NCI-H446 (cell line): ENCODE results near the gene TMEM151B.

Source experiments
- DNase-seq, 2 experiments: peaks; one replicate each; lab custom pipeline; 2025; lab: John Stamatoyannopoulos, UW

TMEM151B gene

DNA sequence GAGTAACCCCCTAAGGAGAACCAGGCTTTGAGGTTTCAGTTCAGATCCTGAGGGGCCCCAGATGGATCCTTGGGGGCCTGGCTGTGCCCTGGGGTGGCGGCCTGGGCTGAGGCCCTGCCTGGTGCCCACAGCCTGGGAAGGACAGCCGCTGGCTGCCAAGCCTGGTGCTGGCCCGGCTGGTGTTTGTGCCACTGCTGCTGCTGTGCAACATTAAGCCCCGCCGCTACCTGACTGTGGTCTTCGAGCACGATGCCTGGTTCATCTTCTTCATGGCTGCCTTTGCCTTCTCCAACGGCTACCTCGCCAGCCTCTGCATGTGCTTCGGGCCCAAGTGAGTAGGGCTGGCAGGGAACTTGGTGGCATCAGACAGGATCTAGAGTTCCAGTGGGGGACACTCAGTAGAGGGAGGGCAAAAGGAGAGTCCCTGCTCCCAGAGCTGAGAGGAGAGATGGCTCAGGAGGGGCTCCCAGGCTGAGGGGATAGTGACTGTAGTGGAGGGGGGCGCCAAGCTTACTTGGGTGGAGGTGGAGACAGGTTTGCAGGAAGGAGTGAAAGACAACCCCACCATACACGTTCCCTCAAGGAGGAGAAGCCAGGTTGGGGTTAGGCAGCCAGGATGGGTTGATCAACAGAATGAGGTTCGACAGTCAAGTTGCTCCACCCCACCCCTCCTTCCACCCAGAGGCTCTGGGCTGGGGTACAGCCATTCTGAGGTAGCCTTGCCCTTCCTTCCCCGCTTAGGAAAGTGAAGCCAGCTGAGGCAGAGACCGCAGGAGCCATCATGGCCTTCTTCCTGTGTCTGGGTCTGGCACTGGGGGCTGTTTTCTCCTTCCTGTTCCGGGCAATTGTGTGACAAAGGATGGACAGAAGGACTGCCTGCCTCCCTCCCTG, 37.3 kb upstream of the TMEM151B start:
- DNase-seq: no peak

DNA sequence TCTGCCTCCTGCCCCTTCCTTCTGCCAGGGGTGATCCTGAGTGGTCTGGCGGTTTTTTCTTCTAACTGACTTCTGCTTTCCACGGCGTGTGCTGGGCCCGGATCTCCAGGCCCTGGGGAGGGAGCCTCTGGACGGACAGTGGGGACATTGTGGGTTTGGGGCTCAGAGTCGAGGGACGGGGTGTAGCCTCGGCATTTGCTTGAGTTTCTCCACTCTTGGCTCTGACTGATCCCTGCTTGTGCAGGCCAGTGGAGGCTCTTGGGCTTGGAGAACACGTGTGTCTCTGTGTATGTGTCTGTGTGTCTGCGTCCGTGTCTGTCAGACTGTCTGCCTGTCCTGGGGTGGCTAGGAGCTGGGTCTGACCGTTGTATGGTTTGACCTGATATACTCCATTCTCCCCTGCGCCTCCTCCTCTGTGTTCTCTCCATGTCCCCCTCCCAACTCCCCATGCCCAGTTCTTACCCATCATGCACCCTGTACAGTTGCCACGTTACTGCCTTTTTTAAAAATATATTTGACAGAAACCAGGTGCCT, 36.6 kb upstream of the TMEM151B start:
- DNase-seq: no peak

DNA sequence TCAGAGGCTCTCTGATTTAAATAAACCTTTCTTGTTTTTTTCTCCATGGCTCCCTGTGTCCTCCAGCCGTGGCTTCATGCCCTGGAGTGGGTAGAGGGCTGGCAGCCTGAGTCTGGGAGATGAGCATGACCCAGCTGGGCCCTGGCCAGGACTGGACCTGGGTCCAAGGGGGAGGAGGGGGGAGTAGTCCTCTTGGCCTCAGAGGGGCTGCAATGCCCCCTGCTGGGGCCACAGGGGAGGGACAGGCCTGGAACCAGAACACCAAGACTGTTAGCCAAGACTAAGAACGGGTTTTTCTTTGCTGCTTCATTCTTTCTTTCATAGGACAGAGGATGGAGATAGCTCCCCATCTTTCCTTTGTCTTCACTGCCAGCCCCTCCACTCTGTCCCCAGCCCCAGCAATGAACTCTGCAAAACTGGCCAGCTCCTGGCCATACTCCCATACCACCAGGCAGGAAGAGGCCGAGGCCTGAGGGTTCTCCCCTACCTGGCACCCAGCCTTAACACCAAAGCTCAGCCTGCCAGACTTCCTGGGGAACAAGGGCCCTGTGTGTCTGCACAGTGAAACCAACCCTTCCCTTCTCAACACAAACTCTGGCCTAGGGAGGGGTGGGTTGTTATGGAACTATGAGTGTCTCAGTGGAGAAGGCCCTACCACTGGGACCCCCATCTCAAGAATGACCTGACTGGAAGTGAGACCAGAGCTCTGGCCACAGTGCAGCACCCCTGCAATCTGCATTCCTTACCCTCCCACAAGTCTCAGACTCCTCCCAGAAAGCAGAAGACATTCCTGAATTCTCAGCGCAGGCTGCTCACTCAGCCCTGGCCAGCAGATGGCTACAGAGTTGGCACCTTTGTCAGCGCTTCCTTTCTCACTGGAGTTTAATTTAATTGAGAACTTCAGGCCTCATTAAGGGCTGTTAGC, 35.9 kb upstream of the TMEM151B start:
- DNase-seq: peak; percentile 67 to 82

DNA sequence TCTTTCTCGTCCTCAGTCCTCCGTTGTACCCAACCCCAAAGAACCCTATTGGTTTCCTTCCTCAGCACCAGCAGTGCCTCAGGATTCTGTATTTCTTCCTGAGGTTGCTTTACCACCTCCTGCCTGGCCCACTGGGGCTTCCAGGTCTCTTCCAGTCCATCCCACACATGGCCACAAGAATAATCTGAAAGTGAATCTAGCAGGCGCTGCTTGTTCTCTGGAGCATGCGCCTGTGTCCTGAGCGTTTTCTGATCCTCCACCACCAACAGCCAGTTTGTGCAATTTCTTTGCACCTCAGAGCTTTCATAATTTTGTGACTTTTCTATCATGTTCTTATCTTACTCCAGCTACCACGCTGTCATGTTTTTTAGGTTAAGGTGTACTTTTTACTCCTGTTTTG, 35.0 kb upstream of the TMEM151B start:
- no peak for DNase-seq

DNA sequence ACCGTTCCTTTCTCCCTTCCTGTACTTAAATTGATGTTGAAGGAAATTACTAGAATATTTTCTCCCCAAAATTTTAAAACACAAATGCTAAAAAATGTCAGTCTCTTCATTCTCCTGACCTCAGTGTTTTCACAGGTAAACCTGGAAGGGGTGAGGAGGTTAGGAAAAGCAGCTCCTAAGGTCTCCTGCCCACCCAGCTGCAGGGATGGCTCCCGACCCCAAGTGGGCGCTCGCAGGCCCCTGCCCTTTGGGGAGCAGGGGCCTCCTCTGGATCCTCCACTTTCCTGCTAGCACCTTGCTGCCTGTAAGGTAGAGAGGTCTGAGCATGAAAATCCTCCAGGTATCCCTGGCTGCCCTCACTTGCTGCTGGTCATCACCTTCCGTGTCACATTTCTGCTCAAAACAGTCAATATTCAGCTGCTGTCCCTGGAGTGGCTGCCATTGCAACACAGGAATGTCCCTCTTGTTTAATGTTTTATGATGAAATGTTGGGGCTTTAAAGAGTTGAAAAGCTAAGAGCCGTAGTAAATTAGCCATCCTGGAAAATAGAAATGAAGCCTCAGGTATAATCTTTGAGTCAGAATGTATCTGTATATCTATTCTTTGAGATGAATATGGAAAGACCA, 34.2 kb upstream of the TMEM151B start:
- no peak for DNase-seq

DNA sequence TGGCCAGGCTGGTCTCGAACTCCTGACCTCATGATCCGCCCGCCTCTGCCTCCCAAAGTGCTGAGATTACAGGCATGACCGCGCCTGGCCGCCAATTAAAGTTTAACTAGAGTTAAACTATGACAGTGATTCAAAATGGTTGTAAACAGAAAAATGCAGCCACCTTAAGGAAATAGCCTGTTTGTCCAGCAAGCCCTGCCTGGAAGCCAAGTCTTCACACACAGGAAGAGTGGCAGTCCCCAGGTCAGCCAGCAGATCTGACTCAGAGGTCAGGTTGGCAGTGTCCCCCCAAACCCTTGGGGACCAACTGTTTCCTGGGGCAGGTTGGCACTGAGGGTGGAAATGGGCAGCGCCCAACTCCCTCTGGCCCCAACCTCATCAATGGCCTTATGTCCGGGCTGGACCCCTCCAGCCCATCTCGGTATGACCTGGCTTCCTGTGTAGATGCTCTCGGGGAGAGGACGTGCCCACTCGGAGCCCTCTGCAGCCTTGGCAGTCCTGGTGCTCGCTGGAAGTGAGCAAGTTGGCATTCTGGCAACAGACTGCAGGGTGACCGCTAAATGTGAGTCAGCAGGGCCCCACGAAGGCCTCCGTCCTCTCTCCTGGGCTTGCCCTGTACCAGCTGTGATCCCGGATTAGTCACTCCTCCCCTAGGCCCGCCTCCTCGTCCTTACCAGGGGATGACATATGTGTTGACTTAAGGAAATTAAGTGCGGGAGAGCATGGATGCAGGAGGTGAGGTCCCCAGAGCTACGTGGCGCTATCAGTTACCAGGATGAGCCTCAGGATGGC, 33.0 kb upstream of the TMEM151B start:
- peak; percentile 29 to 83 for DNase-seq

DNA sequence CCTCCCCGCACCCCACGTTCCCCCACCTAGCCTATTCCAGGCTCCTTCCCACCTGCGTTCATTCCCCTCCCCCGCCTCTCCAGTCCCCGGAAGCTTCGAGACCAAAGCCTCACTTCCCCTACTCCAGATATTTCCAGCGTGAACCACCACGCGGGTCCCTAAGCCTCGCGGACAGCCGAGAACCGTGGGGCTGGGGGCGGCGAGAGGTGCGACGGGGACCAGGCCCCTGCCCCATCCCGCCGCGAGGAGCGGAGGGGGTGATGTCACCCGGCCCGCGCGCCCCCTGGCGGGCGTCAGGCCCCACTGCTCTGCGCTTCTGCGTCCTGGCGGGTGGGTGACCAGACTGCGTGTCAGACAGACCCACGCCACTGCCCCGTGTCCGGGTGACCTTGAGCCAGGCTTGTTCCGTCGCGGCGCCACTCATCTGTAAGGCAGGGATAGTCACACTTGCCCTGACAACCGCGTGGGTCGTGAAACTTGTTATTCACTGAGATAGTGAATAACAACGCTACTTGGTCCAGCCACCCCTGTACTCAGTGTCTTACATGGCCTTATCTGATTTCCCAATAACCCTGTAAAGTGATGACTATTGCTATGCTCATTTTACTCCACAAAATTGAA, 32.3 kb upstream of the TMEM151B start:
- peak; percentile 49 to 80 for DNase-seq

DNA sequence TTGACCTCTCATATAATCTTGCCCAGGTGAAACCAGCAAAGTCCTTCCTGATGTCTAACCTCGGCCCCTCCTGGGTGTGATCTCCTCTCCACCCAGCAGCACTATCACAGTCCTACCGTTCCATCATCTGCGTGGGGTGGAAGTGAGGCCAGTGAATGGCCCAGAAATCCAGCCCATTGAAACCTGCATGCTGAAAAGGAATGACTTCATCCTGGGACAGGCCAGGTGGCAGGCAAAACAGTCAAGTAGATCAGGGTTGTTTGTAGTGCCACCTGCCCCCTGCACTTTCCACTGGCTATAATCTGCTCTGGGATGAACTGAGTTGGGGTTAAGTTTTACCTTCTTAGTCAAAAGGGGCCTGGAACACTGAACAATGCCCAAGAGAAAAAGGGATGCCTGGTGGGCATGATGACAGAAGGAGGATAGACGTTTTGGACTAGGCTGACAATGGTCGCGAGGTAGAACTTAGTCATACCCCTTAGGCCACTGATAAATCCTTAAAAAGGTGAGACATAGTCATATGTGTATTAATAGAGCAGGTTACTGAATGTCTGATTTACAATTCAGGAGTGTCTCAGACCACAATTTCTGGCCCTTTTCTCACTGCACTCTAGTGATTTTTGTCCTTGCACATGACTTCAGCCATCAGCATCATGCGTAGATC, 31.4 kb upstream of the TMEM151B start:
- no peak for DNase-seq

DNA sequence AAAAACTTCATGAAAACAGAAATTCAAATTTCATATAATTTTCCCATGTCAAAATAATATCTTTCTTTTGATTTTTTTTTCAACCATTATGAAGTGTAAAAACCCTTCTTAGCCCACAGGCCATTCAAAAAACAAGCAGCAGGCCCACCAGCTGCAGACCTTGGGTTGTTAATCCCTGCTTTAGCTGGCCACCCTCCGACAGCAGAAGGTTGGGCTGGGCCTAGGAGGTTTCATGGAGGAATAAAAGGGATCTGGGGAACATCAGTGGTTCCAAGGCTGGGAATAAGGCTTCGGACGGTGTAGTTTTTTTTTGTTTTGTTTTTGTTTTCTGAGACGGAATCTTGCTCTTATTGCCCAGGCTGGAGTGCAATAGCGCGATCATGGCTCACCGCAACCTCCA, 26.9 kb upstream of the TMEM151B start:
- no peak for DNase-seq

DNA sequence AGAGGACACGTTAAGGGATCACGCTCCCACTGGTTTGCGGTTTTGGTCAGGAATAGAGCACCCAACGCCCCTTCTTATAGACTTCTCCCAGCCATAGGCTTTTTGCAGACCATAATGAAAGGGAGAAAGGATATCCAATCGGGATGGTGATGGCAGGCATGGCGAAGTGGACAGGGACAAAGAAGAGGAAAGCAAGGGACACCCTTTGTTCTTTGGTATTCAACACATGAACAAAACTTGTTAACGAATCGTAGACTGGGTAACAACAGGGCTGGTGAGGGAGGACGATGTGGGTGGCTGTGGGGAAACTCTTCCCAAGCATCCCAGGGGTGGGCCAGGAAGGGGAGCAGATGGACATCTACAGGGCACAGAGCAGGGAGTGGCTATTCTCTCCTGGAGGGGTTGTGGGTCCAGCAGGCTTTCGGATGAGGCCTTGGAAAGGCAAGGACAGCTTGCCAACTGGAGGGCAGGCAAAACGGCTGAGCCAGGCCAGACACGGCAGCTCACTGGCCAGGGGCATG, 24.8 kb upstream of the TMEM151B start:
- no peak for DNase-seq

DNA sequence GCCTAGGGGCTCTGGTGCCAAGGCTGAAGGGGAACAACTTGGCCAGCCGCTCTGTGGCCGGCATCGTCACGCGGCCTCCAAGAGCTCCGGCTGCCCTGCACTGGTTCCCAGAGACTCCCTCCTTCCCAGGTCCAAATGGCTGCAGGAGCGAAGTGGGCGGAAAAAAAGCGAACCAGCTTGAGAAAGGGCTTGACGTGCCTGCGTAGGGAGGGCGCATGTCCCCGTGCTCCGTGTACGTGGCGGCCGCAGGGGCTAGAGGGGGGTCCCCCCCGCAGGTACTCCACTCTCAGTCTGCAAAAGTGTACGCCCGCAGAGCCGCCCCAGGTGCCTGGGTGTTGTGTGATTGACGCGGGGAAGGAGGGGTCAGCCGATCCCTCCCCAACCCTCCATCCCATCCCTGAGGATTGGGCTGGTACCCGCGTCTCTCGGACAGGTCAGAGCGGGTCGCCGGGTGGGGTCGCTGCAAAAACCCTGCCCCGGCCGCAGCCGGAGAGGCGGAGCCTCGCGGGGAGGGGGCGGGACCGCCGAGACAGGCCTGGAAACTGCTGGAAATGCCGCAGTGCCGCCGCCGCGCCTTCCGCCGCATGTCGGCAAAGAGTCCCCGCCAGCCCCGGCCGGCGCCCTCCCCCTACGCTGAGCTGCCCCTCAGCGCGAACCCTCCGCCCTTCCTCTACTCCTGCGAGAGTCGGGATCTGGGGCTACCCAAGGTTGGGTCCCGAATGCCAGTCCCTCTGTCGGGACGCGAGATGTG, 24.2 kb upstream of the TMEM151B start:
- DNase-seq: peak; percentile 40 to 75

DNA sequence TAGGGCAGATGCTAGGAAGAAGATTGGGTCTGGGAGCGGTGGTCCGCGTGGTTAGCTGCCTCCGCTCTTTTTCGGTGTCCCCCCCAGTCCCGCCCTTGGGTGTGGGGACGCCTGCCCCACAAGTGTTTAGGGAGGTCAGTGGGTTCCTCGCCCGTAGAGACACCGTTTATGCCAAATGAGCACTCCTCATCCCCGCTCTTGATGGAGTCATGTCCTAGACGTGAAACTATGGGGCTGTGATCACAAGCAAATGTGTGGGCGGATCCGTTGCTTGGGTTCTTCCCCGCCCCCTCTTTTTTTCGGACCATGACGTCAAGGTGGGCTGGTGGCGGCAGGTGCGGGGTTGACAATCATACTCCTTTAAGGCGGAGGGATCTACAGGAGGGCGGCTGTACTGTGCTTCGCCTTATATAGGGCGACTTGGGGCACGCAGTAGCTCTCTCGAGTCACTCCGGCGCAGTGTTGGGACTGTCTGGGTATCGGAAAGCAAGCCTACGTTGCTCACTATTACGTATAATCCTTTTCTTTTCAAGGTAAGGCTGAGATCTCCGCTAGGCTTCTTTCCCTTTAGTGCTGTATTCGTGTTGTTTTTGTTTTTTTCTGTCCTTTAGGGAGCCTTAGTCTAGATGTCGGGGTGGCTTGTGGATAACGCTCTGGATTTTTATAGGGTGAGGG, 23.4 kb upstream of the TMEM151B start, which contains the start of gene HSP90AB1:
Gene HSP90AB1 (plus strand): TSS at position 439 of the 675 bp plus-strand sequence. CDS start 1,529 bp downstream, outside the sequence.
- peak; percentile 90 to 96 for DNase-seq

DNA sequence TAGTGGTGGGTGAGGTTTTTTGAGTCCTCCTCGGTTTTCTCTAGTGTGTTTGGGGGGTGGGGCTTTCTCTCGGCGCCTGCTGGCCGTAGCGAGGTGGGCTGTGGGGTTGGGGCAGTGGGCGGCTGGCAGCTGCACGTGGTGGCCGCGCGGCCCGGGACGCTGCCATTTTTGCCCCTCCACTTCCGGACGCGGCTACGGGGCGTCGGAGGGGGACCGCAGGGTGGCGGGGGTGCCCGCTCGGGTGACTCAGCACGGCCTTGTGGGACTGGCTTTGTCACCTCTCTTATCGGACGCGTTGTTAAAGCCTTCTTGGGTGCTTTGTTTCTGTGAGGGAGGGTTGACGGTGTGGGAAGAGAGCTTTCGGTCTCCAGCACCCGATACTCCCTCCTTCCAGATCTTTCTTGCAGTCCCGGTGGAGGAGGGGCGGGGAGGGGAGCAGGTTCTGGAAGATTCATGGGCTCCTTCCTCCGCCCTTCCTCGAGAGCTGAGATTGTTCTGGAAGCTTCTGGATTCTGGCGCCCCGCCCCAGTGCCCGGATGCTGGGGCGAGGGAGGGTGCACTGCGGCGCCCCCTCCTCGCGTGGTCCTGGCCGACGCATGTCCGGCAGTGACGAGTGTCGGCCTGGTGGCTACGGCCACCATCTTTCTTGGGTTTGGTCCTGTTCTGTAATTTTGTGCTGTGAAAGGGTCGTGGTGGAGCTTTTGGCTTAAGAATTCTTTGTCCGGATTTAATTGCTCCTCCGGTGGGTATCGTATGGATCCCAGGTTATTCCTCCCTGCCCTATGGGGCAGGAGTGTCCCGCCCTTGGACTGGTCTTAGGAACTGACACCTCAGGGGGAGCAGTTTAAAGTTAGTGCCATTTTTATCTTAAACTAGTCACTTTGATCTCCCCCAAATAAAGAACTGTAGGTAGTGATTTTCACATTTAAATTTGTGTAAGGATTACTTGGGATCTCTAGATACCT, 22.6 kb upstream of the TMEM151B start:
- peak in 1 of 2 experiments; percentile 61 for DNase-seq

DNA sequence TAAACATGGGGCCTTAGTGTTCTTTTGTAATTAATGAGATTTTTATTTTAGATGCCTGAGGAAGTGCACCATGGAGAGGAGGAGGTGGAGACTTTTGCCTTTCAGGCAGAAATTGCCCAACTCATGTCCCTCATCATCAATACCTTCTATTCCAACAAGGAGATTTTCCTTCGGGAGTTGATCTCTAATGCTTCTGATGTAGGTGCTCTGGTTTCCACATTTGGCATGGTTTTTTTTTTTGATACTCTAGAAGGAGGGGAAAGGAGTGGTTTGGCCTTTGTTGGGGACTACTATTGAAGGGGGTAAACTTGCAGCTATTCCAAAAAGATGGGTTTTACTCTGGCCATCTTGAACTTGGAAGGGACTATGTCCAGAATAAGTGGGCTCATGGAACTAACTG, 21.7 kb upstream of the TMEM151B start:
- no peak for DNase-seq

DNA sequence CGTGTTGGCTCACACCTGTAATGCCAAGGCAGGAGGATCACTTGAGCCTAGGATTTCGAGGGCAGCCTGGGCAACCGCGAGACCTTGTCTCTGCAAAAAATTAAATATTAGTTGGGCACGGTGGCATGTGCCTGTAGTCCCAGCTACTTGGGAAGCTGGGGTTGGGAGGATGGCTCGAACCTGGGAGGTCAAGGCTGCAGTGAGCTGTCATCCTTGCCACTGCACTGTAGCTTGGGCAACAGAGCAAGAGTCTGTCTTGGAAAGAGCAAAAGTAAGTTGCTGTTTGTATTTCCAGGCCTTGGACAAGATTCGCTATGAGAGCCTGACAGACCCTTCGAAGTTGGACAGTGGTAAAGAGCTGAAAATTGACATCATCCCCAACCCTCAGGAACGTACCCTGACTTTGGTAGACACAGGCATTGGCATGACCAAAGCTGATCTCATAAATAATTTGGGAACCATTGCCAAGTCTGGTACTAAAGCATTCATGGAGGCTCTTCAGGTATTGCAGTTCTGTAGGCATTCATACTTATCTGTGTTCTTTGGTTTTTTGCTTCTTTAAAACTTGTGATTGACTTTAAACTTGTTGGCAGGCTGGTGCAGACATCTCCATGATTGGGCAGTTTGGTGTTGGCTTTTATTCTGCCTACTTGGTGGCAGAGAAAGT, 21.0 kb upstream of the TMEM151B start:
- DNase-seq: no peak

DNA sequence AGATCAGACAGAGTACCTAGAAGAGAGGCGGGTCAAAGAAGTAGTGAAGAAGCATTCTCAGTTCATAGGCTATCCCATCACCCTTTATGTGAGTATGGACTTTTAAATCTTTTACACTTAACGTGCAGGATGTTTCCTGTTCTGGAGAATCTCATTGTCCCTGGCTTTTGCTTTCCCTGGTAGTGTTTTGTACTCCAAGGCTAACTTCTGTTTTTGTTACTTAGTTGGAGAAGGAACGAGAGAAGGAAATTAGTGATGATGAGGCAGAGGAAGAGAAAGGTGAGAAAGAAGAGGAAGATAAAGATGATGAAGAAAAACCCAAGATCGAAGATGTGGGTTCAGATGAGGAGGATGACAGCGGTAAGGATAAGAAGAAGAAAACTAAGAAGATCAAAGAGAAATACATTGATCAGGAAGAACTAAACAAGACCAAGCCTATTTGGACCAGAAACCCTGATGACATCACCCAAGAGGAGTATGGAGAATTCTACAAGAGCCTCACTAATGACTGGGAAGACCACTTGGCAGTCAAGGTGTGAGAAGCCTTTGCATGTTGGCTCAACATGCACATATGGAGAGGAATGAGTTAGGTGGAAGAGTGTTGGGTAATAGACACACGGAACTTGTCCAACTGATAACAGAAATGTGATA, 20.1 kb upstream of the TMEM151B start:
- DNase-seq: no peak
